Measurements from ENCODE around the gene SYT9. TPM values are rescaled to one million over a fixed set of nuclear protein-coding genes. Genes with fewer than 3 reads are reported as not detected.

The SYT9 gene
- total and polyA plus RNA-seq, 4 experiments from 2014 or later = not detected

- Histone ChIP-seq H3K36me3 (ENCODE audit: insufficient read depth, low read length) (no peaks in the 10 kb centered on the region), H3K4me3 (ENCODE audit: low read length in 2 of 2) (no peak overlapping the region), H3K27me3 (ENCODE audit: insufficient read depth, low read length) (no peaks in the 10 kb centered on the region), H3K27ac (ENCODE audit: low read depth, low read length) (no peak overlapping the region), H3K9me3 (ENCODE audit: control insufficient read depth in 1 of 2, low read length in 2 of 2) (no peaks in the 10 kb centered on the region), H3K4me1 (ENCODE audit: insufficient read depth, low read length) (no peaks in the 10 kb centered on the region)
- no peak for DNase-seq
- ChIA-PET CTCF (ENCODE audit: partially characterized antibody) (no interaction called here), POLR2A (ENCODE audit: partially characterized antibody) (no interaction called here)
- no peak overlapping the region for H3K27ac Mint-ChIP-seq
- peaks cover 0 to 2% (median 0%) of the 10 kb centered on the region in 8 donors for H3K9me3 Mint-ChIP-seq
- H3K36me3 Mint-ChIP-seq = no peaks in the 10 kb centered on the region
- no peaks in the 10 kb centered on the region for H3K4me1 Mint-ChIP-seq
- H3K4me3 Mint-ChIP-seq = no peak overlapping the region
- intact Hi-C loops (cut with micrococcal nuclease) = no loop called here
- peaks cover 7 to 19% of the 10 kb centered on the region in 2 donors for H3K27me3 Mint-ChIP-seq
Observed at GRCh38 chr11:7307836-7308235, 56.1 kb downstream of the SYT9 start.

- peaks cover 10 to 17% of the 10 kb centered on the region in 2 donors for H3K27me3 Mint-ChIP-seq
- no peak overlapping the region for H3K27ac ChIP-seq (ENCODE audit: low read depth, low read length)
- H3K9me3 ChIP-seq (ENCODE audit: control insufficient read depth in 1 of 2, low read length in 2 of 2) = no peaks in the 10 kb centered on the region
- no peaks in the 10 kb centered on the region for H3K36me3 ChIP-seq (ENCODE audit: insufficient read depth, low read length)
- intact Hi-C loops (cut with micrococcal nuclease) = no loop called here
- H3K4me3 Mint-ChIP-seq = no peak overlapping the region
- no peaks in the 10 kb centered on the region for H3K4me1 Mint-ChIP-seq
- DNase-seq = no peak
- no peak overlapping the region for H3K4me3 ChIP-seq (ENCODE audit: low read length in 2 of 2)
- H3K27me3 ChIP-seq (ENCODE audit: insufficient read depth, low read length) = no peaks in the 10 kb centered on the region
- no peaks in the 10 kb centered on the region for H3K36me3 Mint-ChIP-seq
- peaks cover 0 to 2% (median 0%) of the 10 kb centered on the region in 8 donors for H3K9me3 Mint-ChIP-seq
- H3K4me1 ChIP-seq (ENCODE audit: insufficient read depth, low read length) = no peaks in the 10 kb centered on the region
- H3K27ac Mint-ChIP-seq = no peak overlapping the region
- POLR2A ChIA-PET (ENCODE audit: partially characterized antibody) = no interaction called here
- CTCF ChIA-PET (ENCODE audit: partially characterized antibody) = interaction anchor here (0.5 kb wide), 1 partner anchor 937 kb away, joined by 3 read pairs; no protein-coding TSS in a partner anchor
Observed at GRCh38 chr11:7311903-7312302, 60.2 kb downstream of the SYT9 start.

GRCh38 chr11:7314811-7315604 is 63.3 kb downstream of the SYT9 start:
- H3K9me3 Mint-ChIP-seq = no peaks in the 10 kb centered on the region
- H3K4me1 Mint-ChIP-seq = no peaks in the 10 kb centered on the region
- Histone ChIP-seq H3K9me3 (ENCODE audit: control insufficient read depth in 1 of 2, low read length in 2 of 2) (no peaks in the 10 kb centered on the region), H3K27ac (ENCODE audit: low read depth, low read length) (no peak overlapping the region), H3K27me3 (ENCODE audit: insufficient read depth, low read length) (no peaks in the 10 kb centered on the region), H3K4me3 (ENCODE audit: low read length in 2 of 2) (no peak overlapping the region), H3K36me3 (ENCODE audit: insufficient read depth, low read length) (no peaks in the 10 kb centered on the region), H3K4me1 (ENCODE audit: insufficient read depth, low read length) (no peaks in the 10 kb centered on the region)
- POLR2A ChIA-PET (ENCODE audit: partially characterized antibody) = no interaction called here
- H3K27ac Mint-ChIP-seq = no peak overlapping the region
- peaks cover 6 to 8% of the 10 kb centered on the region in 2 donors for H3K27me3 Mint-ChIP-seq
- CTCF ChIA-PET (ENCODE audit: partially characterized antibody) = no interaction called here
- no peaks in the 10 kb centered on the region for H3K36me3 Mint-ChIP-seq
- no peak for DNase-seq
- no peak overlapping the region for H3K4me3 Mint-ChIP-seq
- intact Hi-C loops (cut with micrococcal nuclease) = no loop called here

GRCh38 chr11:7319501-7319900 is 67.8 kb downstream of the SYT9 start:
- H3K4me3 Mint-ChIP-seq = no peak overlapping the region
- no peak for DNase-seq
- H3K27me3 Mint-ChIP-seq = peaks cover 2 to 3% of the 10 kb centered on the region in 2 donors
- intact Hi-C loops (cut with micrococcal nuclease) = no loop called here
- Histone ChIP-seq H3K4me3 (ENCODE audit: low read length in 2 of 2) (no peak overlapping the region), H3K4me1 (ENCODE audit: insufficient read depth, low read length) (no peaks in the 10 kb centered on the region), H3K9me3 (ENCODE audit: control insufficient read depth in 1 of 2, low read length in 2 of 2) (no peaks in the 10 kb centered on the region), H3K36me3 (ENCODE audit: insufficient read depth, low read length) (no peaks in the 10 kb centered on the region), H3K27me3 (ENCODE audit: insufficient read depth, low read length) (no peaks in the 10 kb centered on the region), H3K27ac (ENCODE audit: low read depth, low read length) (no peak overlapping the region)
- ChIA-PET POLR2A (ENCODE audit: partially characterized antibody) (no interaction called here), CTCF (ENCODE audit: partially characterized antibody) (no interaction called here)
- no peaks in the 10 kb centered on the region for H3K9me3 Mint-ChIP-seq
- no peaks in the 10 kb centered on the region for H3K36me3 Mint-ChIP-seq
- H3K27ac Mint-ChIP-seq = no peak overlapping the region
- no peaks in the 10 kb centered on the region for H3K4me1 Mint-ChIP-seq

GRCh38 chr11:7320306-7320705 is 68.6 kb downstream of the SYT9 start:
- POLR2A ChIA-PET (ENCODE audit: partially characterized antibody) = no interaction called here
- CTCF ChIA-PET (ENCODE audit: partially characterized antibody) = no interaction called here
- intact Hi-C loops (cut with micrococcal nuclease) = no loop called here

GRCh38 chr11:7321473-7322450 is 70.1 kb downstream of the SYT9 start:
- POLR2A ChIA-PET (ENCODE audit: partially characterized antibody) = no interaction called here
- no peaks in the 10 kb centered on the region for H3K36me3 Mint-ChIP-seq
- H3K4me3 Mint-ChIP-seq = no peak overlapping the region
- no peak overlapping the region for H3K27ac Mint-ChIP-seq
- Histone ChIP-seq H3K9me3 (ENCODE audit: control insufficient read depth in 1 of 2, low read length in 2 of 2) (no peaks in the 10 kb centered on the region), H3K27ac (ENCODE audit: low read depth, low read length) (no peak overlapping the region), H3K4me3 (ENCODE audit: low read length in 2 of 2) (no peak overlapping the region), H3K4me1 (ENCODE audit: insufficient read depth, low read length) (no peaks in the 10 kb centered on the region), H3K36me3 (ENCODE audit: insufficient read depth, low read length) (no peaks in the 10 kb centered on the region), H3K27me3 (ENCODE audit: insufficient read depth, low read length) (no peaks in the 10 kb centered on the region)
- intact Hi-C loops (cut with micrococcal nuclease) = no loop called here
- H3K4me1 Mint-ChIP-seq = no peaks in the 10 kb centered on the region
- CTCF ChIA-PET (ENCODE audit: partially characterized antibody) = no interaction called here
- H3K9me3 Mint-ChIP-seq = no peaks in the 10 kb centered on the region
- no peak for DNase-seq
- H3K27me3 Mint-ChIP-seq = peaks cover 1 to 2% of the 10 kb centered on the region in 2 donors

More at GRCh38 chr11:7320306-7320705, 68.6 kb downstream of the SYT9 start:
- Histone ChIP-seq H3K27me3 (ENCODE audit: insufficient read depth, low read length) (no peaks in the 10 kb centered on the region), H3K27ac (ENCODE audit: low read depth, low read length) (no peak overlapping the region), H3K4me1 (ENCODE audit: insufficient read depth, low read length) (no peaks in the 10 kb centered on the region), H3K36me3 (ENCODE audit: insufficient read depth, low read length) (no peaks in the 10 kb centered on the region), H3K4me3 (ENCODE audit: low read length in 2 of 2) (no peak overlapping the region), H3K9me3 (ENCODE audit: control insufficient read depth in 1 of 2, low read length in 2 of 2) (no peaks in the 10 kb centered on the region)
- Mint-ChIP-seq H3K4me3 (no peak overlapping the region), H3K9me3 (no peaks in the 10 kb centered on the region), H3K4me1 (no peaks in the 10 kb centered on the region), H3K27me3 (peaks cover 2 to 3% of the 10 kb centered on the region in 2 donors), H3K27ac (no peak overlapping the region), H3K36me3 (no peaks in the 10 kb centered on the region)
- DNase-seq = no peak

GRCh38 chr11:7332451-7332850 is 80.7 kb downstream of the SYT9 start:
- no peak overlapping the region for H3K4me3 Mint-ChIP-seq
- no peaks in the 10 kb centered on the region for H3K27me3 ChIP-seq (ENCODE audit: insufficient read depth, low read length)
- ChIA-PET CTCF (ENCODE audit: partially characterized antibody) (no interaction called here), POLR2A (ENCODE audit: partially characterized antibody) (no interaction called here)
- H3K36me3 ChIP-seq (ENCODE audit: insufficient read depth, low read length) = no peaks in the 10 kb centered on the region
- no peaks in the 10 kb centered on the region for H3K9me3 ChIP-seq (ENCODE audit: control insufficient read depth in 1 of 2, low read length in 2 of 2)
- H3K4me1 Mint-ChIP-seq = no peaks in the 10 kb centered on the region
- H3K27me3 Mint-ChIP-seq = peaks cover 7 to 9% of the 10 kb centered on the region in 2 donors
- H3K4me1 ChIP-seq (ENCODE audit: insufficient read depth, low read length) = no peaks in the 10 kb centered on the region
- H3K9me3 Mint-ChIP-seq = peaks cover 0 to 7% (median 0%) of the 10 kb centered on the region in 8 donors
- H3K27ac Mint-ChIP-seq = no peak overlapping the region
- H3K4me3 ChIP-seq (ENCODE audit: low read length in 2 of 2) = no peak overlapping the region
- no peaks in the 10 kb centered on the region for H3K36me3 Mint-ChIP-seq
- DNase-seq = no peak
- intact Hi-C loops (cut with micrococcal nuclease) = no loop called here
- no peak overlapping the region for H3K27ac ChIP-seq (ENCODE audit: low read depth, low read length)
